Measurements from ENCODE around the gene PIGN. TPM values are rescaled to one million over a fixed set of nuclear protein-coding genes. Genes with fewer than 3 reads are reported as not detected.

Gene PIGN
- total RNA-seq, 3 donors from 2014 or later (not counting 1 experiment from before 2014, with no cell fraction given), result 12.2 to 21.7 (median 20.1) TPM

GRCh38 chr18:62033207-62033606 is 153.6 kb downstream of the PIGN start:
- Histone ChIP-seq H3K27me3 (ENCODE audit: control insufficient read depth, insufficient read depth, low read length) (no peaks in the 10 kb centered on the region), H3K27ac (ENCODE audit: low read length) (no peak overlapping the region), H3K4me3 (ENCODE audit: low read length) (no peak overlapping the region), H3K9me3 (ENCODE audit: control insufficient read depth, insufficient read depth, low read length) (no peaks in the 10 kb centered on the region), H3K36me3 (ENCODE audit: control insufficient read depth, insufficient read depth, low read length) (no peaks in the 10 kb centered on the region), H3K4me1 (ENCODE audit: control insufficient read depth, insufficient read depth, low read length) (no peaks in the 10 kb centered on the region)
- intact Hi-C loops (cut with micrococcal nuclease), result no loop called here
- H3K27ac Mint-ChIP-seq, result no peak overlapping the region
- no peak overlapping the region for H3K4me3 Mint-ChIP-seq
- ATAC-seq, result no peak
- TF ChIP-seq CTCF (IDR thresholded peaks at IDR 0.05), result no peak
- H3K4me1 Mint-ChIP-seq, result peaks cover 5 to 11% of the 10 kb centered on the region in 2 donors
- H3K36me3 Mint-ChIP-seq, result no peaks in the 10 kb centered on the region
- no peaks in the 10 kb centered on the region for H3K9me3 Mint-ChIP-seq
- 63% methylated on average over 2 of the region's 5 CpGs for WGBS (ENCODE audit: insufficient coverage)
- DNase-seq, result peak in 1 of 2 donors; percentile 21
- peaks cover 0 to 6% of the 10 kb centered on the region in 2 donors for H3K27me3 Mint-ChIP-seq (ENCODE audit: low read depth in 2 of 2)

DNA sequence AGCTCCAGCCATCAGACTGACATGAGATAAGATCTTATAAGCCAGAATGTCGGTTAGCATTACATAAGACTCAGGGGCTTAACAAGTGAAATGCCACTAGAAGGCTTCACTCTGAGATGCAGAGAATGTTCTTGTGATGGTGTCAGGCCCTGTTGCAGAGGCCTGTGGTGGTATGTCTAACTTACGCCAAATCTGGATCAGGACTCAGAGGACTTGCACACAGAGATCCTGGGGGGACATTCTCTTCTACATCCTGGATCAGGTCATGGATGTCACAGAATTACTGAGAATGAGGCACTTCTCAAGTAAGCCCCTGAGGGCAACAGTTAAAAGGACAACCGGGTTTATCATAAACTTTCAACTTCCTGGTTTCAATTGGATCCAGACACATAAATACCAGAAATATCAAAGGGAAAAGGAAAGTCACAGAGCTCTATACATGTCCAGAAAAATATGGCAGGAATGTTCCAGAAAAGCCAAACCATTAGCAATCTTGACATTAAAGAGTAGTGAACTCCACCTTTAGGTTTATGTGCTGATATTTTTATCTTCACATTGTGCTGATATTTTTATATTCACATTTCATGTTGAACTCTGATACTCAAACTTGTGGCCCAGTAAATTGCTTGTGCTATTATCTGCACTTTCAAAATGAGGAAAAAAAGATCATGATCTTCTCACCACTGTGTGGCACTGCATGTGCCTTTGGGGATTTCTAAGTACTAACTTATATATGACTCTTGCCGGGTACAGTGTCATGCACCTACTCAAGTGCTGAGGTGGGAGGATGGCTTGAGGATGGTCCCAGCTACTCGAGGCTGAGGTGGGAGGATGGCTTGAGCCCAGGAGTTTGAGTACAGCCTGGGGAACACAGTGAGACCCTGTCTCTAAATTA is 156.5 kb downstream of the PIGN start:
- no peak for DNase-seq
- H3K36me3 ChIP-seq (ENCODE audit: control insufficient read depth, insufficient read depth, low read length), result no peaks in the 10 kb centered on the region
- intact Hi-C loops (cut with micrococcal nuclease), result no loop called here
- WGBS (ENCODE audit: insufficient coverage), result 66% methylated on average over 5 of the region's 5 CpGs
- H3K27me3 Mint-ChIP-seq (ENCODE audit: low read depth in 2 of 2), result peaks cover 6% of the 10 kb centered on the region in 2 donors
- no peak overlapping the region for H3K4me3 ChIP-seq (ENCODE audit: low read length)
- H3K4me1 Mint-ChIP-seq, result peaks cover 5 to 11% of the 10 kb centered on the region in 2 donors
- ATAC-seq, result no peak
- no peaks in the 10 kb centered on the region for H3K9me3 Mint-ChIP-seq
- no peak overlapping the region for H3K4me3 Mint-ChIP-seq
- H3K9me3 ChIP-seq (ENCODE audit: control insufficient read depth, insufficient read depth, low read length), result no peaks in the 10 kb centered on the region
- no peak for TF ChIP-seq CTCF (IDR thresholded peaks at IDR 0.05)
- no peaks in the 10 kb centered on the region for H3K27me3 ChIP-seq (ENCODE audit: control insufficient read depth, insufficient read depth, low read length)
- no peaks in the 10 kb centered on the region for H3K36me3 Mint-ChIP-seq
- no peak overlapping the region for H3K27ac Mint-ChIP-seq
- H3K4me1 ChIP-seq (ENCODE audit: control insufficient read depth, insufficient read depth, low read length), result no peaks in the 10 kb centered on the region
- H3K27ac ChIP-seq (ENCODE audit: low read length), result no peak overlapping the region

GRCh38 chr18:62028715-62029114 is 158.1 kb downstream of the PIGN start:
- Mint-ChIP-seq H3K36me3 (no peaks in the 10 kb centered on the region), H3K4me3 (no peak overlapping the region), H3K4me1 (peaks cover 0 to 5% of the 10 kb centered on the region in 2 donors), H3K27ac (no peak overlapping the region), H3K27me3 (ENCODE audit: low read depth in 2 of 2) (peaks cover 6 to 13% of the 10 kb centered on the region in 2 donors), H3K9me3 (no peaks in the 10 kb centered on the region)
- no peak overlapping the region for H3K27ac ChIP-seq (ENCODE audit: low read length)
- no peak for TF ChIP-seq CTCF (IDR thresholded peaks at IDR 0.05)
- DNase-seq (no peak), ATAC-seq (no peak)
- H3K27me3 ChIP-seq (ENCODE audit: control insufficient read depth, insufficient read depth, low read length), result no peaks in the 10 kb centered on the region
- intact Hi-C loops (cut with micrococcal nuclease), result no loop called here
- H3K4me3 ChIP-seq (ENCODE audit: low read length), result no peak overlapping the region
- no peaks in the 10 kb centered on the region for H3K4me1 ChIP-seq (ENCODE audit: control insufficient read depth, insufficient read depth, low read length)
- 88% methylated on average over 2 of the region's 2 CpGs for WGBS (ENCODE audit: insufficient coverage)
- no peaks in the 10 kb centered on the region for H3K9me3 ChIP-seq (ENCODE audit: control insufficient read depth, insufficient read depth, low read length)
- H3K36me3 ChIP-seq (ENCODE audit: control insufficient read depth, insufficient read depth, low read length), result no peaks in the 10 kb centered on the region
